ENCODE results near the gene TTF2. TPM values are rescaled to one million over a fixed set of nuclear protein-coding genes. Genes with fewer than 3 reads are reported as not detected.

The TTF2 gene
- total and polyA plus RNA-seq, 2 donors = 5.8 to 26.3 TPM

GRCh38 chr1:117022114-117022513 is 38.0 kb upstream of the TTF2 start:
- Histone ChIP-seq H3K27me3 (ENCODE audit: control insufficient read depth in 2 of 2, insufficient read depth in 1 of 2, low read length in 1 of 2) (no peaks in the 10 kb centered on the region), H3K36me3 (ENCODE audit: control insufficient read depth in 2 of 2, insufficient read depth in 2 of 2, low read length in 1 of 2) (no peaks in the 10 kb centered on the region), H3K27ac (ENCODE audit: low read depth in 1 of 2, low read length in 1 of 2) (no peak overlapping the region), H3K9me3 (ENCODE audit: control insufficient read depth in 2 of 2, insufficient read depth in 1 of 2, low read length in 1 of 2) (no peaks in the 10 kb centered on the region), H3K4me3 (ENCODE audit: low read length in 2 of 2) (no peak overlapping the region), H3K4me1 (ENCODE audit: control insufficient read depth in 2 of 2, insufficient read depth in 2 of 2, low read length in 2 of 2) (peaks cover 0 to 10% of the 10 kb centered on the region in 2 donors)
- no peak for DNase-seq (ENCODE audit: low read depth in 6 of 9, low spot score in 9 of 9)
- 80% methylated on average over 3 of the region's 3 CpGs for WGBS

- Histone ChIP-seq H3K4me1 (ENCODE audit: control insufficient read depth in 2 of 2, insufficient read depth in 2 of 2, low read length in 2 of 2) (no peaks in the 10 kb centered on the region), H3K27ac (ENCODE audit: low read depth in 1 of 2, low read length in 1 of 2) (no peak overlapping the region), H3K36me3 (ENCODE audit: control insufficient read depth in 2 of 2, insufficient read depth in 2 of 2, low read length in 1 of 2) (no peaks in the 10 kb centered on the region), H3K27me3 (ENCODE audit: control insufficient read depth in 2 of 2, insufficient read depth in 1 of 2, low read length in 1 of 2) (no peaks in the 10 kb centered on the region), H3K4me3 (ENCODE audit: low read length in 2 of 2) (no peak overlapping the region), H3K9me3 (ENCODE audit: control insufficient read depth in 2 of 2, insufficient read depth in 1 of 2, low read length in 1 of 2) (no peaks in the 10 kb centered on the region)
- 97% methylated on average over 7 of the region's 7 CpGs for WGBS
- no peak for DNase-seq (ENCODE audit: low read depth in 6 of 9, low spot score in 9 of 9)
These were observed 34.6 kb upstream of the TTF2 start for GRCh38 chr1:117025568-117025967.

- no peaks in the 10 kb centered on the region for H3K36me3 ChIP-seq (ENCODE audit: control insufficient read depth in 2 of 2, insufficient read depth in 2 of 2, low read length in 1 of 2)
- no peak overlapping the region for H3K27ac ChIP-seq (ENCODE audit: low read depth in 1 of 2, low read length in 1 of 2)
- H3K4me1 ChIP-seq (ENCODE audit: control insufficient read depth in 2 of 2, insufficient read depth in 2 of 2, low read length in 2 of 2) = no peaks in the 10 kb centered on the region
- no peaks in the 10 kb centered on the region for H3K27me3 ChIP-seq (ENCODE audit: control insufficient read depth in 2 of 2, insufficient read depth in 1 of 2, low read length in 1 of 2)
- no peaks in the 10 kb centered on the region for H3K9me3 ChIP-seq (ENCODE audit: control insufficient read depth in 2 of 2, insufficient read depth in 1 of 2, low read length in 1 of 2)
- WGBS = 86% methylated on average over 6 of the region's 6 CpGs
- no peak for DNase-seq (ENCODE audit: low read depth in 6 of 9, low spot score in 9 of 9)
- no peak overlapping the region for H3K4me3 ChIP-seq (ENCODE audit: low read length in 2 of 2)
These were observed 33.8 kb upstream of the TTF2 start for GRCh38 chr1:117026361-117026760.

GRCh38 chr1:117029685-117030084 is 30.4 kb upstream of the TTF2 start:
- Histone ChIP-seq H3K4me1 (ENCODE audit: control insufficient read depth in 2 of 2, insufficient read depth in 2 of 2, low read length in 2 of 2) (peaks cover 9 to 14% of the 10 kb centered on the region in 2 donors), H3K4me3 (ENCODE audit: low read length in 2 of 2) (no peak overlapping the region), H3K36me3 (ENCODE audit: control insufficient read depth in 2 of 2, insufficient read depth in 2 of 2, low read length in 1 of 2) (no peaks in the 10 kb centered on the region), H3K27me3 (ENCODE audit: control insufficient read depth in 2 of 2, insufficient read depth in 1 of 2, low read length in 1 of 2) (no peaks in the 10 kb centered on the region), H3K27ac (ENCODE audit: low read depth in 1 of 2, low read length in 1 of 2) (no peak overlapping the region), H3K9me3 (ENCODE audit: control insufficient read depth in 2 of 2, insufficient read depth in 1 of 2, low read length in 1 of 2) (no peaks in the 10 kb centered on the region)
- 91% methylated on average over 1 of the region's 1 CpG for WGBS
- DNase-seq (ENCODE audit: low read depth in 6 of 9, low spot score in 9 of 9) = no peak

GRCh38 chr1:117030271-117030877 is 29.8 kb upstream of the TTF2 start:
- DNase-seq (ENCODE audit: low read depth in 6 of 9, low spot score in 9 of 9) = no peak
- Histone ChIP-seq H3K36me3 (ENCODE audit: control insufficient read depth in 2 of 2, insufficient read depth in 2 of 2, low read length in 1 of 2) (no peaks in the 10 kb centered on the region), H3K4me3 (ENCODE audit: low read length in 2 of 2) (no peak overlapping the region), H3K27ac (ENCODE audit: low read depth in 1 of 2, low read length in 1 of 2) (no peak overlapping the region), H3K4me1 (ENCODE audit: control insufficient read depth in 2 of 2, insufficient read depth in 2 of 2, low read length in 2 of 2) (peaks cover 9 to 14% of the 10 kb centered on the region in 2 donors), H3K27me3 (ENCODE audit: control insufficient read depth in 2 of 2, insufficient read depth in 1 of 2, low read length in 1 of 2) (no peaks in the 10 kb centered on the region), H3K9me3 (ENCODE audit: control insufficient read depth in 2 of 2, insufficient read depth in 1 of 2, low read length in 1 of 2) (no peaks in the 10 kb centered on the region)
- WGBS = 87% methylated on average over 1 of the region's 1 CpG

GRCh38 chr1:117032266-117032665 is 27.9 kb upstream of the TTF2 start:
- Histone ChIP-seq H3K9me3 (ENCODE audit: control insufficient read depth in 2 of 2, insufficient read depth in 1 of 2, low read length in 1 of 2) (no peaks in the 10 kb centered on the region), H3K4me3 (ENCODE audit: low read length in 2 of 2) (no peak overlapping the region), H3K27ac (ENCODE audit: low read depth in 1 of 2, low read length in 1 of 2) (no peak overlapping the region), H3K36me3 (ENCODE audit: control insufficient read depth in 2 of 2, insufficient read depth in 2 of 2, low read length in 1 of 2) (no peaks in the 10 kb centered on the region), H3K27me3 (ENCODE audit: control insufficient read depth in 2 of 2, insufficient read depth in 1 of 2, low read length in 1 of 2) (no peaks in the 10 kb centered on the region), H3K4me1 (ENCODE audit: control insufficient read depth in 2 of 2, insufficient read depth in 2 of 2, low read length in 2 of 2) (peaks cover 9 to 14% of the 10 kb centered on the region in 2 donors)
- no peak for DNase-seq (ENCODE audit: low read depth in 6 of 9, low spot score in 9 of 9)
- 96% methylated on average over 3 of the region's 3 CpGs for WGBS

GRCh38 chr1:117032681-117033539 is 27.2 kb upstream of the TTF2 start:
- no peaks in the 10 kb centered on the region for H3K36me3 ChIP-seq (ENCODE audit: control insufficient read depth in 2 of 2, insufficient read depth in 2 of 2, low read length in 1 of 2)
- no peak overlapping the region for H3K4me3 ChIP-seq (ENCODE audit: low read length in 2 of 2)
- no peaks in the 10 kb centered on the region for H3K27me3 ChIP-seq (ENCODE audit: control insufficient read depth in 2 of 2, insufficient read depth in 1 of 2, low read length in 1 of 2)
- WGBS = 92% methylated on average over 11 of the region's 11 CpGs
- H3K4me1 ChIP-seq (ENCODE audit: control insufficient read depth in 2 of 2, insufficient read depth in 2 of 2, low read length in 2 of 2) = peaks cover 9 to 14% of the 10 kb centered on the region in 2 donors
- H3K9me3 ChIP-seq (ENCODE audit: control insufficient read depth in 2 of 2, insufficient read depth in 1 of 2, low read length in 1 of 2) = no peaks in the 10 kb centered on the region
- DNase-seq (ENCODE audit: low read depth in 6 of 9, low spot score in 9 of 9) = no peak
- no peak overlapping the region for H3K27ac ChIP-seq (ENCODE audit: low read depth in 1 of 2, low read length in 1 of 2)

GRCh38 chr1:117033772-117034171 is 26.4 kb upstream of the TTF2 start:
- WGBS = 92% methylated on average over 7 of the region's 7 CpGs

GRCh38 chr1:117034791-117035290 is 25.3 kb upstream of the TTF2 start:
- no peaks in the 10 kb centered on the region for H3K9me3 ChIP-seq (ENCODE audit: control insufficient read depth in 2 of 2, insufficient read depth in 1 of 2, low read length in 1 of 2)
- no peak overlapping the region for H3K27ac ChIP-seq (ENCODE audit: low read depth in 1 of 2, low read length in 1 of 2)
- H3K4me3 ChIP-seq (ENCODE audit: low read length in 2 of 2) = no peak overlapping the region
- DNase-seq (ENCODE audit: low read depth in 6 of 9, low spot score in 9 of 9) = no peak
- no peaks in the 10 kb centered on the region for H3K36me3 ChIP-seq (ENCODE audit: control insufficient read depth in 2 of 2, insufficient read depth in 2 of 2, low read length in 1 of 2)
- no peaks in the 10 kb centered on the region for H3K27me3 ChIP-seq (ENCODE audit: control insufficient read depth in 2 of 2, insufficient read depth in 1 of 2, low read length in 1 of 2)
- H3K4me1 ChIP-seq (ENCODE audit: control insufficient read depth in 2 of 2, insufficient read depth in 2 of 2, low read length in 2 of 2) = peaks cover 9 to 14% of the 10 kb centered on the region in 2 donors
- WGBS = 98% methylated on average over 7 of the region's 7 CpGs

More at GRCh38 chr1:117033772-117034171, 26.4 kb upstream of the TTF2 start:
- no peak overlapping the region for H3K4me3 ChIP-seq (ENCODE audit: low read length in 2 of 2)
- no peaks in the 10 kb centered on the region for H3K9me3 ChIP-seq (ENCODE audit: control insufficient read depth in 2 of 2, insufficient read depth in 1 of 2, low read length in 1 of 2)
- DNase-seq (ENCODE audit: low read depth in 6 of 9, low spot score in 9 of 9) = no peak
- H3K36me3 ChIP-seq (ENCODE audit: control insufficient read depth in 2 of 2, insufficient read depth in 2 of 2, low read length in 1 of 2) = no peaks in the 10 kb centered on the region
- no peak overlapping the region for H3K27ac ChIP-seq (ENCODE audit: low read depth in 1 of 2, low read length in 1 of 2)
- peaks cover 9 to 14% of the 10 kb centered on the region in 2 donors for H3K4me1 ChIP-seq (ENCODE audit: control insufficient read depth in 2 of 2, insufficient read depth in 2 of 2, low read length in 2 of 2)
- H3K27me3 ChIP-seq (ENCODE audit: control insufficient read depth in 2 of 2, insufficient read depth in 1 of 2, low read length in 1 of 2) = no peaks in the 10 kb centered on the region
